ENCODE measurements around the gene ADORA1.

Gene ADORA1

DNA sequence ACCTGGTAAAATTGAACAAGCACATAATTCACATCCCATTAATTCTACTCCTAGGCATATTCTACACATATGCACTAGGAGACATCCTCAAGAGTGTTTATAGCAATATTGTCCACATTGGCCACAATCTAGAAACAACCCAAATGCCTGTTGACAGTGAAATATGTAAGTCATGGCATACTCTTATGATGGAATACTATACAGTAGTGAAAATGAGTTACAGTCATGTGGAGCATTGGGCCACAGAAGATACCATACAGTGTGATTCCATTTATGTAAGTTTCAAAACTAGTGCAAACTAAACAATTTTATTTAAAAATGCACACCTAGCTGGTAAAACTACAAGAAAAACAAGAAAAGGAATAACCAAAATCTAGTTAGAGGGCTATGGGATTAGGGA is 82.8 kb downstream of the ADORA1 start:
- TF ChIP-seq, protein P1, sequence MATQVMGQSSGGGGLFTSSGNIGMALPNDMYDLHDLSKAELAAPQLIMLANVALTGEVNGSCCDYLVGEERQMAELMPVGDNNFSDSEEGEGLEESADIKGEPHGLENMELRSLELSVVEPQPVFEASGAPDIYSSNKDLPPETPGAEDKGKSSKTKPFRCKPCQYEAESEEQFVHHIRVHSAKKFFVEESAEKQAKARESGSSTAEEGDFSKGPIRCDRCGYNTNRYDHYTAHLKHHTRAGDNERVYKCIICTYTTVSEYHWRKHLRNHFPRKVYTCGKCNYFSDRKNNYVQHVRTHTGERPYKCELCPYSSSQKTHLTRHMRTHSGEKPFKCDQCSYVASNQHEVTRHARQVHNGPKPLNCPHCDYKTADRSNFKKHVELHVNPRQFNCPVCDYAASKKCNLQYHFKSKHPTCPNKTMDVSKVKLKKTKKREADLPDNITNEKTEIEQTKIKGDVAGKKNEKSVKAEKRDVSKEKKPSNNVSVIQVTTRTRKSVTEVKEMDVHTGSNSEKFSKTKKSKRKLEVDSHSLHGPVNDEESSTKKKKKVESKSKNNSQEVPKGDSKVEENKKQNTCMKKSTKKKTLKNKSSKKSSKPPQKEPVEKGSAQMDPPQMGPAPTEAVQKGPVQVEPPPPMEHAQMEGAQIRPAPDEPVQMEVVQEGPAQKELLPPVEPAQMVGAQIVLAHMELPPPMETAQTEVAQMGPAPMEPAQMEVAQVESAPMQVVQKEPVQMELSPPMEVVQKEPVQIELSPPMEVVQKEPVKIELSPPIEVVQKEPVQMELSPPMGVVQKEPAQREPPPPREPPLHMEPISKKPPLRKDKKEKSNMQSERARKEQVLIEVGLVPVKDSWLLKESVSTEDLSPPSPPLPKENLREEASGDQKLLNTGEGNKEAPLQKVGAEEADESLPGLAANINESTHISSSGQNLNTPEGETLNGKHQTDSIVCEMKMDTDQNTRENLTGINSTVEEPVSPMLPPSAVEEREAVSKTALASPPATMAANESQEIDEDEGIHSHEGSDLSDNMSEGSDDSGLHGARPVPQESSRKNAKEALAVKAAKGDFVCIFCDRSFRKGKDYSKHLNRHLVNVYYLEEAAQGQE (IDR thresholded peaks at IDR 0.05; ENCODE audit: insufficient read depth in 1 of 2, low read depth in 2 of 2, low read length in 2 of 2), result no peak
- TF ChIP-seq FOXP2 (optimal IDR thresholded peaks at IDR 0.05; ENCODE audit: borderline replicate concordance, extremely low read depth, extremely low read length, insufficient read depth) (no peak), POLR2AphosphoS5 (IDR thresholded peaks at IDR 0.05; ENCODE audit: low read depth, low read length) (no peak), TAF1 (IDR thresholded peaks at IDR 0.05; ENCODE audit: borderline replicate concordance, insufficient read depth, low read length) (no peak), SIN3A (IDR thresholded peaks at IDR 0.05; ENCODE audit: borderline replicate concordance, insufficient read depth, low read length) (no peak)

DNA sequence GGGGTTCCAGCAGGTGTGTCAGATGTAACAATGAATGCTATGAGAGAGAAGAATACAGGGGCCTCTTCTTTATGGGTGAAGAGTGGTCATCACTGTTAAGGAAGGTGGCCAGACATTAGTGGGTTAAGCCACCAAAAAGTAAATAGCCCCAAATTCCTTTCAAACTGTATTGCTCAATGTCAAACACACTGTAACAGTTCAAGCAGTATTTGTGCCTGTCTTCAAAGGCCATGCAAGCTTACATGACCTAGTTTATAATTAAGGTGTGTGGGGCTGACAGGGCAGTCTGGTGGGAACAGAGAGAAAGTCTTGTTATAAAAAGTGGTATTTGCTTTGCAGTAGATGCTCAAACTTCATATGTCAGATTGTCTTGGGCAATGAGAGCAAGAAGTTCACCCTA is 83.5 kb downstream of the ADORA1 start:
- TF ChIP-seq SIN3A (IDR thresholded peaks at IDR 0.05; ENCODE audit: borderline replicate concordance, insufficient read depth, low read length) (no peak), FOXP2 (optimal IDR thresholded peaks at IDR 0.05; ENCODE audit: borderline replicate concordance, extremely low read depth, extremely low read length, insufficient read depth) (no peak), POLR2AphosphoS5 (IDR thresholded peaks at IDR 0.05; ENCODE audit: low read depth, low read length) (no peak), TAF1 (IDR thresholded peaks at IDR 0.05; ENCODE audit: borderline replicate concordance, insufficient read depth, low read length) (no peak)
- TF ChIP-seq, protein P1 (IDR thresholded peaks at IDR 0.05; ENCODE audit: insufficient read depth in 1 of 2, low read depth in 2 of 2, low read length in 2 of 2), result no peak

DNA sequence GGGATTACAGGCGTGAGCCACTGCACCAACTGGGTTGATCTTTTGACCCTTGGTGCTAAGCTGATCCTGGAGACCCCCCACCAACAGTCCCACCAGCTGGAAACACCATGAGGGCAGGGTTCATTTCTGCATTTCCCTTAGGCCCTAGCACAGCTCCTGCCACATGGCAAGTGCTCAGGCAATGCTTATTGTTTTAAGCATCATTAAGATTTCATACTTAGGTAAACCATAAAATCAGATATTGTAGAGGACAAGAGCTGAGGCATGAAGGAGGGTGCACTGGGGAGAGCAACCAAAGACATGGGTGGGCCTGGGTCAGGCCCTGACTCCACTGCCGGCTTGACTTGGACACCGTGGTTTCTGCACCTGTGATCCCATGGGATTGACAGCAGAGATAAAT is 84.3 kb downstream of the ADORA1 start:
- TF ChIP-seq TAF1 (IDR thresholded peaks at IDR 0.05; ENCODE audit: borderline replicate concordance, insufficient read depth, low read length) (no peak), SIN3A (IDR thresholded peaks at IDR 0.05; ENCODE audit: borderline replicate concordance, insufficient read depth, low read length) (no peak)
- TF ChIP-seq, protein P1 (IDR thresholded peaks at IDR 0.05; ENCODE audit: insufficient read depth in 1 of 2, low read depth in 2 of 2, low read length in 2 of 2), result no peak

DNA sequence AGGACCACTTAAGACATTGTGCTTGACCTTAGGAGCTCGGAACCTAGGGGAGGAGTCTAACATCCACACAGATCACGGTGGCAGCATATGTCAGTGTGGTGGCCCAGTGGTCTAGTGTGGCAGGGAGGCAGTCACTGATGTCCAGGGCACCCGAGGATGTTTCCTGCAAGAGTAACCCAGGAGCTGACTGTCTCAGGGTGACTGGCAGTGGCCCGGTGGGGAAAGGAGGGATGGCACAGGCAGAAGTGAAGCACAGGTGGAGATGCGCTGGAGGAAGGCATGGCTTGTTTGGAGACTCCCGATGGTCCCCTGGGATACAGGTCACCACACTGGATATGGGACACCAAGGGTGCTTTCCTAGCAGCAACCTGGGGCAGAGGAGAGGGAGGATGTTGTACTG is 85.6 kb downstream of the ADORA1 start:
- TF ChIP-seq TAF1 (IDR thresholded peaks at IDR 0.05; ENCODE audit: borderline replicate concordance, insufficient read depth, low read length) (no peak), FOXP2 (optimal IDR thresholded peaks at IDR 0.05; ENCODE audit: borderline replicate concordance, extremely low read depth, extremely low read length, insufficient read depth) (no peak), POLR2AphosphoS5 (IDR thresholded peaks at IDR 0.05; ENCODE audit: low read depth, low read length) (no peak), SIN3A (IDR thresholded peaks at IDR 0.05; ENCODE audit: borderline replicate concordance, insufficient read depth, low read length) (no peak)
- TF ChIP-seq, protein P1 (IDR thresholded peaks at IDR 0.05; ENCODE audit: insufficient read depth in 1 of 2, low read depth in 2 of 2, low read length in 2 of 2), result no peak

DNA sequence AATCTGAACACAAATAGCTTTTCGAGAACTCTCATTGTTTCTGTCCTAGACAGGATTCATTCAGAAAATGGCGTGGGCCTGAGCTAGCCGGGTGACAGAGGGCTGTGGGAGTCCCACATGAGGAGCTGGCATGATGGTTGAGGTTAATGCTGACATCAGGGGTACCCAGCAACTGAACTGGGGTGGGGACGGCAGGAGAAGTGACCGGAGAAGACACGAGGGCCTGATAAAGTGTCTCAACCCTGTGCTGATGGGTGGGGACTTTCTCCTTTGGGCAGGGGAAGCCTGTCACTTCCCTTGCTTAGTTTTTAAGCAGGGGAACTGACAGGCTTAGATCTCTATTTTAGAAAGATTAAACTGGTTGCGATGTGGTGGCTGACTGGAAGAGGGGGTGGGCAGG is 87.3 kb downstream of the ADORA1 start:
- TF ChIP-seq FOXP2 (optimal IDR thresholded peaks at IDR 0.05; ENCODE audit: borderline replicate concordance, extremely low read depth, extremely low read length, insufficient read depth) (no peak), TAF1 (IDR thresholded peaks at IDR 0.05; ENCODE audit: borderline replicate concordance, insufficient read depth, low read length) (no peak), SIN3A (IDR thresholded peaks at IDR 0.05; ENCODE audit: borderline replicate concordance, insufficient read depth, low read length) (no peak), POLR2AphosphoS5 (IDR thresholded peaks at IDR 0.05; ENCODE audit: low read depth, low read length) (no peak)
- TF ChIP-seq, protein P1 (IDR thresholded peaks at IDR 0.05; ENCODE audit: insufficient read depth in 1 of 2, low read depth in 2 of 2, low read length in 2 of 2), result no peak

Data from PFSK-1 (cell line).